Kasumi-1 (cell line): ENCODE data around the gene ZCCHC14.
"Not testable (repeated sequence)": the region's sequence is repeated elsewhere in the genome, so short reads cannot be mapped to it uniquely, and the experiment has no call there.

Experiments
- DNase-seq, 2 experiments: peaks; one replicate each; lab custom pipeline; 2025; lab: John Stamatoyannopoulos, UW

Gene ZCCHC14

GRCh38 chr16:87477209-87477981 is 15.4 kb downstream of the ZCCHC14 start:
- not testable (repeated sequence) for DNase-seq

- DNase-seq = no peak
These were observed 18.2 kb downstream of the ZCCHC14 start for GRCh38 chr16:87474566-87474996.

GRCh38 chr16:87474017-87474416 is 18.8 kb downstream of the ZCCHC14 start:
- DNase-seq = no peak

- DNase-seq = no peak
These were observed 19.9 kb downstream of the ZCCHC14 start for GRCh38 chr16:87472935-87473334.

- DNase-seq = no peak
These were observed 20.6 kb downstream of the ZCCHC14 start for GRCh38 chr16:87472142-87472778.

GRCh38 chr16:87471278-87472141 is 21.3 kb downstream of the ZCCHC14 start:
- no peak for DNase-seq

- DNase-seq = no peak
These were observed 22.5 kb downstream of the ZCCHC14 start for GRCh38 chr16:87470332-87470731.

GRCh38 chr16:87469169-87469568 is 23.7 kb downstream of the ZCCHC14 start:
- no peak for DNase-seq

- DNase-seq = no peak
These were observed 24.3 kb downstream of the ZCCHC14 start for GRCh38 chr16:87468550-87468949.

GRCh38 chr16:87466975-87467501 is 25.8 kb downstream of the ZCCHC14 start:
- DNase-seq = no peak

- DNase-seq = no peak
These were observed 26.9 kb downstream of the ZCCHC14 start for GRCh38 chr16:87465879-87466278.

GRCh38 chr16:87465306-87465705 is 27.5 kb downstream of the ZCCHC14 start:
- DNase-seq = peak; percentile 43 to 78

GRCh38 chr16:87464691-87465300 is 28.0 kb downstream of the ZCCHC14 start:
- DNase-seq = peak; percentile 45 to 57

GRCh38 chr16:87463722-87464690 is 28.8 kb downstream of the ZCCHC14 start:
- DNase-seq = peak; percentile 69 to 74

- no peak for DNase-seq
These were observed 31.3 kb downstream of the ZCCHC14 start for GRCh38 chr16:87461466-87461991.

- no peak for DNase-seq
These were observed 31.9 kb downstream of the ZCCHC14 start for GRCh38 chr16:87460936-87461335.

GRCh38 chr16:87459833-87460232 is 33.0 kb downstream of the ZCCHC14 start:
- DNase-seq = no peak

- DNase-seq = no peak
These were observed 33.8 kb downstream of the ZCCHC14 start for GRCh38 chr16:87459027-87459426.

- DNase-seq = no peak
These were observed 34.4 kb downstream of the ZCCHC14 start for GRCh38 chr16:87458424-87458915.
